Hepatocyte (in vitro differentiated cells): ENCODE results near the gene COX5B. TPM values are rescaled to one million over a fixed set of nuclear protein-coding genes. Genes with fewer than 3 reads are reported as not detected.

Experiments
- DNase-seq: peaks from one replicate; pipeline ENCODE4 v3.0.0-alpha.2; 2016; ENCODE audit warnings: low spot score
- H2AFZ ChIP-seq: fragments of 200-600 bp; sonication (generic); 2 replicates; pipeline ENCODE4 v1.6.0; 2016; ENCODE audit warnings: antibody characterized with exemption, mild to moderate bottlenecking
- H3K27ac ChIP-seq: fragments of 200-600 bp; sonication (generic); 2 replicates; pipeline ENCODE4 v1.5.1; 2016; ENCODE audit warnings: mild to moderate bottlenecking
- H3K27me3 ChIP-seq: fragments of 200-600 bp; sonication (generic); 2 replicates; pipeline ENCODE4 v1.6.1; 2016
- H3K36me3 ChIP-seq: fragments of 200-600 bp; sonication (generic); replicated peaks from 2 replicates; pipeline ENCODE4 v1.5.1; 2016; ENCODE audit warnings: low read depth; ENCODE audit not compliant: insufficient read depth
- H3K4me1 ChIP-seq: fragments of 200-600 bp; sonication (generic); 2 replicates; pipeline ENCODE4 v1.5.1; 2016; ENCODE audit warnings: mild to moderate bottlenecking, moderate library complexity; ENCODE audit not compliant: insufficient read depth
- H3K4me2 ChIP-seq: fragments of 200-600 bp; sonication (generic); 2 replicates; pipeline ENCODE4 v1.6.0; 2016
- H3K4me3 ChIP-seq: fragments of 200-600 bp; sonication (generic); 2 replicates; pipeline ENCODE4 v1.5.1; 2016; ENCODE audit warnings: mild to moderate bottlenecking
- H3K79me2 ChIP-seq: fragments of 200-600 bp; sonication (generic); 2 replicates; pipeline ENCODE4 v1.6.0; 2017; ENCODE audit warnings: mild to moderate bottlenecking
- H3K9me2 ChIP-seq: fragments of 200-600 bp; sonication (generic); replicated peaks from 2 replicates; pipeline ENCODE4 v1.6.0; 2017; ENCODE audit warnings: mild to moderate bottlenecking; ENCODE audit not compliant: insufficient read depth
- H3K9me3 ChIP-seq: fragments of 200-600 bp; sonication (generic); 2 replicates; pipeline ENCODE4 v1.5.1; 2016; ENCODE audit warnings: low read depth, mild to moderate bottlenecking
- H4K20me1 ChIP-seq: fragments of 200-600 bp; sonication (generic); 2 replicates; pipeline ENCODE4 v1.6.0; 2016; ENCODE audit warnings: mild to moderate bottlenecking; ENCODE audit not compliant: insufficient read depth, poor library complexity, severe bottlenecking
- EZH2 ChIP-seq: fragments of 200-600 bp; sonication (generic); IDR thresholded peaks from 2 replicates; pipeline ENCODE4 v1.6.1; 2016; ENCODE audit warnings: antibody characterized with exemption, mild to moderate bottlenecking, borderline replicate concordance
- EZH2phosphoT487 ChIP-seq: fragments of 200-600 bp; sonication (generic); IDR thresholded peaks from one replicate; pipeline ENCODE4 v1.6.1; 2018; ENCODE audit warnings: antibody characterized with exemption, mild to moderate bottlenecking, low read depth, moderate library complexity; ENCODE audit not compliant: unreplicated experiment, severe bottlenecking
- WGBS: methylation state at CpG from one replicate; pipeline ENCODE4 v1.1.6; 2016; ENCODE audit warnings: low lambda C conversion rate; ENCODE audit errors: missing lambda C conversion rate; 5-methylcytosine and 5-hydroxymethylcytosine counted together
- polyA plus RNA-seq: library from polyadenylated mRNA; unstranded; fragments of >200 nt; fragmentation: Nextera tagmentation; extraction: Ambion mirVana; gene quantifications from 2 replicates; pipeline ENCODE4 v1.2.1, GENCODE V29; 2016
- total RNA-seq: library from RNA; depleted of rRNA; stranded (reverse); fragments of >200 nt; gene quantifications from 2 replicates; pipeline ENCODE4 v1.2.3, GENCODE V29; 2014
- TF ChIP-seq, protein P1 (sequence below): fragments of 200-600 bp; sonication (generic); IDR thresholded peaks from 2 replicates; pipeline ENCODE4 v1.5.1; 2016; ENCODE audit warnings: antibody characterized with exemption, mild to moderate bottlenecking; ENCODE audit not compliant: poor library complexity

The COX5B gene
- total and polyA plus RNA-seq, 2 experiments from 2014 or later, result 210 to 495 TPM

GRCh38 chr2:97660044-97660774, 14.3 kb downstream of the COX5B start:
- H3K4me2 ChIP-seq, result no peak overlapping the region
- peaks cover 26% of the 10 kb centered on the region for H3K79me2 ChIP-seq
- no peaks in the 10 kb centered on the region for H3K9me3 ChIP-seq
- DNase-seq, result no peak
- peaks cover 7% of the 10 kb centered on the region for H4K20me1 ChIP-seq
- WGBS, result 97% methylated on average over 20 of the region's 20 CpGs
- no peaks in the 10 kb centered on the region for H3K9me2 ChIP-seq
- no peak overlapping the region for H3K27ac ChIP-seq
- no peaks in the 10 kb centered on the region for H3K27me3 ChIP-seq
- no peak overlapping the region for H3K4me3 ChIP-seq
- no peak for TF ChIP-seq EZH2
- no peak for TF ChIP-seq EZH2phosphoT487
- TF ChIP-seq, protein P1, sequence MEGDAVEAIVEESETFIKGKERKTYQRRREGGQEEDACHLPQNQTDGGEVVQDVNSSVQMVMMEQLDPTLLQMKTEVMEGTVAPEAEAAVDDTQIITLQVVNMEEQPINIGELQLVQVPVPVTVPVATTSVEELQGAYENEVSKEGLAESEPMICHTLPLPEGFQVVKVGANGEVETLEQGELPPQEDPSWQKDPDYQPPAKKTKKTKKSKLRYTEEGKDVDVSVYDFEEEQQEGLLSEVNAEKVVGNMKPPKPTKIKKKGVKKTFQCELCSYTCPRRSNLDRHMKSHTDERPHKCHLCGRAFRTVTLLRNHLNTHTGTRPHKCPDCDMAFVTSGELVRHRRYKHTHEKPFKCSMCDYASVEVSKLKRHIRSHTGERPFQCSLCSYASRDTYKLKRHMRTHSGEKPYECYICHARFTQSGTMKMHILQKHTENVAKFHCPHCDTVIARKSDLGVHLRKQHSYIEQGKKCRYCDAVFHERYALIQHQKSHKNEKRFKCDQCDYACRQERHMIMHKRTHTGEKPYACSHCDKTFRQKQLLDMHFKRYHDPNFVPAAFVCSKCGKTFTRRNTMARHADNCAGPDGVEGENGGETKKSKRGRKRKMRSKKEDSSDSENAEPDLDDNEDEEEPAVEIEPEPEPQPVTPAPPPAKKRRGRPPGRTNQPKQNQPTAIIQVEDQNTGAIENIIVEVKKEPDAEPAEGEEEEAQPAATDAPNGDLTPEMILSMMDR, result no peak
- peaks cover 11% of the 10 kb centered on the region for H3K4me1 ChIP-seq
- no peaks in the 10 kb centered on the region for H3K36me3 ChIP-seq
- no peak overlapping the region for H2AFZ ChIP-seq

DNA sequence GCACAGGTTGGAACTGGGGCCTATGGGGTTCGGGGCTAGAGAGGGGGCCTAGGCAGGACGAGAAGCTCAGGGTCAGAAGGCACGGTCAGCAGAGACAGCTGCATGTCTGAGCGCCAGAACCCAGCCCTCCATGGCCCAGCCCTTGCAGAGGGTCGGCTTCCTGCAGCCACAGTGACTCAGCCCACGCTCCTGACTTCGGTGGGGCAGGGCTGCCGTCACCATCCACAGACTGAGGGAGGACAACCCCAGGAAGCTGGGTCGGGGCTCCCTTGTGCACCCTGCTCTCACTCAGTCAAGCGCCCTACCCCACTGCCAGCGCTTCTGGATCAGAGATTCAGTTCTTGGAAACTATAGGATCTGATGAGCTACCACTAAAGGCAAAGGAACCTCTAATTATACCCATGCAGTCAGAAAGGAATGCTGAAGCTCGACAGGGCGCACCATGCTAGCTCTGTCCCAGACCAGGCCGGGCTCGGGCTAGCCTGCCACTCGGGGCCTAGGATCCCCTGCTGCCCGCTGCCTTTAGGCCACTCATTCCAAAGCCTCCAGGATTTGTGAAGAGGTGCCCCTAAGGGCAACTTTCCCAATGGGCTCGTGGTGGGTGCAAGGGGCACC, 15.0 kb downstream of the COX5B start:
- Histone ChIP-seq H3K9me2 (no peaks in the 10 kb centered on the region), H4K20me1 (peaks cover 7% of the 10 kb centered on the region), H3K4me1 (peaks cover 11% of the 10 kb centered on the region), H3K27ac (no peak overlapping the region), H3K79me2 (peaks cover 26% of the 10 kb centered on the region), H2AFZ (no peak overlapping the region), H3K9me3 (no peaks in the 10 kb centered on the region), H3K36me3 (no peaks in the 10 kb centered on the region), H3K27me3 (no peaks in the 10 kb centered on the region), H3K4me3 (no peak overlapping the region), H3K4me2 (no peak overlapping the region)
- no peak for TF ChIP-seq EZH2phosphoT487
- TF ChIP-seq EZH2, result no peak
- TF ChIP-seq, protein P1, result no peak
- 89% methylated on average over 17 of the region's 18 CpGs for WGBS
- DNase-seq, result no peak

GRCh38 chr2:97661927-97662326, 16.1 kb downstream of the COX5B start:
- Histone ChIP-seq H3K4me2 (peak overlapping the region; percentile 97), H3K79me2 (peaks cover 26% of the 10 kb centered on the region), H3K9me2 (no peaks in the 10 kb centered on the region), H3K27ac (peak overlapping the region; percentile 98), H3K4me3 (no peak overlapping the region), H3K4me1 (peaks cover 11% of the 10 kb centered on the region), H4K20me1 (peaks cover 7% of the 10 kb centered on the region), H3K9me3 (no peaks in the 10 kb centered on the region), H3K36me3 (no peaks in the 10 kb centered on the region), H3K27me3 (no peaks in the 10 kb centered on the region), H2AFZ (no peak overlapping the region)
- WGBS, result 86% methylated on average over 6 of the region's 6 CpGs
- DNase-seq, result no peak
- no peak for TF ChIP-seq EZH2

- no peaks in the 10 kb centered on the region for H3K27me3 ChIP-seq
- H3K4me2 ChIP-seq, result peak overlapping the region; percentile 97
- H4K20me1 ChIP-seq, result peaks cover 7% of the 10 kb centered on the region
- no peaks in the 10 kb centered on the region for H3K9me2 ChIP-seq
- no peak overlapping the region for H2AFZ ChIP-seq
- no peak for DNase-seq
- TF ChIP-seq, protein P1, result no peak
- TF ChIP-seq EZH2phosphoT487 (no peak), EZH2 (no peak)
- peak overlapping the region; percentile 98 for H3K27ac ChIP-seq
- WGBS, result 28% methylated on average over 12 of the region's 12 CpGs
- peaks cover 26% of the 10 kb centered on the region for H3K79me2 ChIP-seq
- H3K4me3 ChIP-seq, result peak overlapping the region; percentile 97
- no peaks in the 10 kb centered on the region for H3K9me3 ChIP-seq
- peaks cover 11% of the 10 kb centered on the region for H3K4me1 ChIP-seq
- no peaks in the 10 kb centered on the region for H3K36me3 ChIP-seq
Observed at GRCh38 chr2:97662386-97662894, 16.6 kb downstream of the COX5B start.
